Neural crest cell (in vitro differentiated cells): Measurements from ENCODE around the gene GBF1. TPM values are rescaled to one million over a fixed set of nuclear protein-coding genes. Genes with fewer than 3 reads are reported as not detected.

ENCODE experiments used
- DNase-seq: peaks from one replicate; pipeline ENCODE4 v3.0.0; 2021; ENCODE audit warnings: low read depth, mixed read lengths, low spot score
- H3K27ac Mint-ChIP-seq: one replicate; pipeline ENCODE4 v1.8.0; 2021; ENCODE audit warnings: mild to moderate bottlenecking, mixed read lengths; ENCODE audit not compliant: unreplicated experiment
- H3K27me3 Mint-ChIP-seq: 2 replicates; pipeline ENCODE4 v1.8.0; 2021; ENCODE audit warnings: low read depth, mild to moderate bottlenecking, mixed read lengths
- H3K36me3 Mint-ChIP-seq: 2 replicates; pipeline ENCODE4 v1.8.0; 2021; ENCODE audit warnings: low read depth, mild to moderate bottlenecking, mixed read lengths
- H3K4me1 Mint-ChIP-seq: 2 replicates; pipeline ENCODE4 v1.8.0; 2021; ENCODE audit warnings: mixed read lengths
- H3K4me3 Mint-ChIP-seq: one replicate; pipeline ENCODE4 v1.8.0; 2021; ENCODE audit warnings: mild to moderate bottlenecking, mixed read lengths
- H3K9me3 Mint-ChIP-seq: 2 replicates; pipeline ENCODE4 v1.8.0; 2021; ENCODE audit warnings: mixed read lengths
- CTCF ChIP-seq: fragments of 200-600 bp; sonication (generic); conservative IDR thresholded peaks from 2 replicates; pipeline ENCODE4 v1.5.0; 2021; ENCODE audit warnings: antibody characterized with exemption, mild to moderate bottlenecking
- total RNA-seq: library from RNA; stranded (reverse); gene quantifications from 2 replicates; pipeline ENCODE4 v1.2.1, GENCODE V29; 2021

Gene GBF1
- total RNA-seq, 1 donor from 2014 or later = 43.2 TPM

GRCh38 chr10:102398172-102399020, 153.1 kb downstream of the GBF1 start:
- no peak for TF ChIP-seq CTCF
- peaks cover 6% of the 10 kb centered on the region for H3K27me3 Mint-ChIP-seq
- DNase-seq = no peak

GRCh38 chr10:102399217-102400021, 154.1 kb downstream of the GBF1 start:
- no peaks in the 10 kb centered on the region for H3K36me3 Mint-ChIP-seq
- TF ChIP-seq CTCF = peak; percentile 99
- peaks cover 4% of the 10 kb centered on the region for H3K27me3 Mint-ChIP-seq
- H3K27ac Mint-ChIP-seq = no peak overlapping the region
- peaks cover 28% of the 10 kb centered on the region for H3K4me1 Mint-ChIP-seq
- H3K9me3 Mint-ChIP-seq = no peaks in the 10 kb centered on the region
- peak overlapping the region; percentile 72 for H3K4me3 Mint-ChIP-seq
- DNase-seq = peak; percentile 85

More at GRCh38 chr10:102398172-102399020, 153.1 kb downstream of the GBF1 start:
- no peaks in the 10 kb centered on the region for H3K36me3 Mint-ChIP-seq
- H3K9me3 Mint-ChIP-seq = no peaks in the 10 kb centered on the region
- peak overlapping the region; percentile 92 for H3K4me3 Mint-ChIP-seq
- H3K27ac Mint-ChIP-seq = peak overlapping the region; percentile 12
- peaks cover 33% of the 10 kb centered on the region for H3K4me1 Mint-ChIP-seq

DNA sequence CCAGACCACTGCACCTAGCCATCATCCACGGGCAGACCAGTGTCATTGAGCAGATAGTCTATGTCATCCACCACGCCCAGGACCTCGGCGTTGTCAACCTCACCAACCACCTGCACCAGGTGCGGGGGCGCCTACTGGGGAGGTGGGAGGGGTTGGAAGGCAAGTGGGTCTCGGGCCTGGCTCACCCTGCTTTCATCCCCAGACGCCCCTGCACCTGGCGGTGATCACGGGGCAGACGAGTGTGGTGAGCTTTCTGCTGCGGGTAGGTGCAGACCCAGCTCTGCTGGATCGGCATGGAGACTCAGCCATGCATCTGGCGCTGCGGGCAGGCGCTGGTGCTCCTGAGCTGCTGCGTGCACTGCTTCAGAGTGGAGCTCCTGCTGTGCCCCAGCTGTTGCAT, 154.7 kb downstream of the GBF1 start:
- Mint-ChIP-seq H3K27me3 (no peaks in the 10 kb centered on the region), H3K36me3 (no peaks in the 10 kb centered on the region), H3K27ac (no peak overlapping the region), H3K9me3 (no peaks in the 10 kb centered on the region), H3K4me3 (peak overlapping the region; percentile 72), H3K4me1 (peaks cover 22% of the 10 kb centered on the region)
- DNase-seq = no peak
- no peak for TF ChIP-seq CTCF

- DNase-seq = no peak
- Mint-ChIP-seq H3K27me3 (no peaks in the 10 kb centered on the region), H3K9me3 (no peaks in the 10 kb centered on the region), H3K4me1 (peaks cover 22% of the 10 kb centered on the region), H3K4me3 (peak overlapping the region; percentile 27), H3K27ac (peak overlapping the region; percentile 71), H3K36me3 (no peaks in the 10 kb centered on the region)
- TF ChIP-seq CTCF = no peak
Measured at GRCh38 chr10:102400598-102401341, 155.4 kb downstream of the GBF1 start.

GRCh38 chr10:102401342-102401654, 156.0 kb downstream of the GBF1 start:
- Mint-ChIP-seq H3K4me1 (peaks cover 17% of the 10 kb centered on the region), H3K27ac (no peak overlapping the region), H3K9me3 (no peaks in the 10 kb centered on the region), H3K4me3 (no peak overlapping the region), H3K27me3 (no peaks in the 10 kb centered on the region), H3K36me3 (no peaks in the 10 kb centered on the region)
- TF ChIP-seq CTCF = no peak
- DNase-seq = no peak
